RWPE2 (cell line): ENCODE results near the gene FRAS1.

ENCODE experiments used
- ATAC-seq: fragments of 200-7000 bp; cut with Tn5 transposase; 3 replicates; pipeline ENCODE4 v1.9.1; 2021; ENCODE audit warnings: low read depth
- DNase-seq: peaks from one replicate; pipeline ENCODE4 v3.0.0-alpha.2; 2020; ENCODE audit warnings: low spot score
- H3K27ac ChIP-seq: fragments of 450-650 bp; 2 replicates; pipeline ENCODE4 v1.5.1; 2017; ENCODE audit warnings: mild to moderate bottlenecking; ENCODE audit not compliant: poor library complexity, severe bottlenecking
- H3K27me3 ChIP-seq: fragments of 250-450 bp; sonication (Bioruptor Pico); 2 replicates; pipeline ENCODE4 v1.5.1; 2021; ENCODE audit warnings: mild to moderate bottlenecking, moderate library complexity; ENCODE audit not compliant: insufficient read depth, poor library complexity, severe bottlenecking
- H3K36me3 ChIP-seq: fragments of 250-450 bp; sonication (Bioruptor Pico); 2 replicates; pipeline ENCODE4 v1.5.1; 2020; ENCODE audit warnings: low read depth, mild to moderate bottlenecking, moderate library complexity
- H3K4me1 ChIP-seq: fragments of 250-450 bp; sonication (Bioruptor Pico); 2 replicates; pipeline ENCODE4 v1.5.1; 2021; ENCODE audit warnings: mild to moderate bottlenecking, moderate library complexity; ENCODE audit not compliant: insufficient read depth, poor library complexity, severe bottlenecking
- H3K4me3 ChIP-seq: fragments of 250-450 bp; sonication (Bioruptor Pico); 2 replicates; pipeline ENCODE4 v1.5.1; 2021; ENCODE audit warnings: mild to moderate bottlenecking, moderate library complexity; ENCODE audit not compliant: severe bottlenecking
- H3K9me3 ChIP-seq: fragments of 250-450 bp; sonication (Bioruptor Pico); 2 replicates; pipeline ENCODE4 v1.5.1; 2021; ENCODE audit warnings: mild to moderate bottlenecking, moderate library complexity; ENCODE audit not compliant: severe bottlenecking
- CTCF ChIP-seq: fragments of 450-650 bp; IDR thresholded peaks from one replicate; pipeline ENCODE4 v1.5.1; 2017; ENCODE audit warnings: mild to moderate bottlenecking, moderate library complexity; ENCODE audit not compliant: poor library complexity, severe bottlenecking

The FRAS1 gene

GRCh38 chr4:78129383-78130108, 72.4 kb downstream of the FRAS1 start:
- DNase-seq (no peak), ATAC-seq (no peak)
- Histone ChIP-seq H3K4me3 (no peak overlapping the region), H3K4me1 (no peaks in the 10 kb centered on the region), H3K9me3 (no peaks in the 10 kb centered on the region), H3K27me3 (no peaks in the 10 kb centered on the region), H3K27ac (no peak overlapping the region), H3K36me3 (no peaks in the 10 kb centered on the region)
- TF ChIP-seq CTCF, result no peak

GRCh38 chr4:78131403-78131802, 74.3 kb downstream of the FRAS1 start:
- Histone ChIP-seq H3K27ac (no peak overlapping the region), H3K27me3 (no peaks in the 10 kb centered on the region), H3K9me3 (no peaks in the 10 kb centered on the region), H3K4me3 (no peak overlapping the region), H3K36me3 (no peaks in the 10 kb centered on the region), H3K4me1 (no peaks in the 10 kb centered on the region)
- DNase-seq, result no peak
- no peak for TF ChIP-seq CTCF
- ATAC-seq, result no peak

- no peaks in the 10 kb centered on the region for H3K27me3 ChIP-seq
- H3K4me3 ChIP-seq, result no peak overlapping the region
- no peak for TF ChIP-seq CTCF
Observed at GRCh38 chr4:78136109-78137081, 79.3 kb downstream of the FRAS1 start.

GRCh38 chr4:78137532-78137931, 80.4 kb downstream of the FRAS1 start:
- Histone ChIP-seq H3K4me3 (no peak overlapping the region), H3K9me3 (no peaks in the 10 kb centered on the region), H3K27ac (no peak overlapping the region), H3K36me3 (no peaks in the 10 kb centered on the region), H3K27me3 (no peaks in the 10 kb centered on the region), H3K4me1 (no peaks in the 10 kb centered on the region)
- DNase-seq, result no peak
- TF ChIP-seq CTCF, result no peak
- ATAC-seq, result no peak

More at GRCh38 chr4:78136109-78137081, 79.3 kb downstream of the FRAS1 start:
- no peak overlapping the region for H3K27ac ChIP-seq
- H3K36me3 ChIP-seq, result no peaks in the 10 kb centered on the region
- no peaks in the 10 kb centered on the region for H3K9me3 ChIP-seq
- ATAC-seq, result no peak; the same call in 2 of the 3 replicates
- DNase-seq, result no peak
- no peaks in the 10 kb centered on the region for H3K4me1 ChIP-seq
